Smooth muscle cell of the brain vasculature (primary cell): ENCODE results near the gene KCTD5.
"Not testable (repeated sequence)": the region's sequence is repeated elsewhere in the genome, so short reads cannot be mapped to it uniquely, and the experiment has no call there.

Experiments used
- DNase-seq: peaks from one replicate; pipeline ENCODE4 v3.0.0-alpha.2; 2012; ENCODE audit warnings: low read depth, low spot score

The KCTD5 gene

DNA sequence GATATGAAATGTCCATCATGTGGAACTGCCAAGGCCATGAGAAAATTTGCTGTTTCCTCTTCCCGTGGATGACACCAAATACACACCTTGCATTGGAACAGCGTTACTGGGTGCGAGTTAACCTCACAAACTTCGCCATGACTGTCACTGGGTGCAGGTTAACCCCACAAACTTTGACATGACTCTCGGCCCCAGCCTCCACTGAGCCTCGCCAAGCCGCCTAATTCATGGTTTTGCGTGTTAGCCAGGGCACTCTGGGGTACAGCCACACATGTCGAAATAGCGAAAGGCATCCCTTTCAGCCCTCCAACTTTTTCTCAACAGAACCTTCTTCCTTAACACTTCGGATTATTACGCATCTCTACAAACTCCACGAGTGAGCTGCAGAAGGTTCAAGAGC, 10.6 kb upstream of the KCTD5 start:
- DNase-seq: no peak

DNA sequence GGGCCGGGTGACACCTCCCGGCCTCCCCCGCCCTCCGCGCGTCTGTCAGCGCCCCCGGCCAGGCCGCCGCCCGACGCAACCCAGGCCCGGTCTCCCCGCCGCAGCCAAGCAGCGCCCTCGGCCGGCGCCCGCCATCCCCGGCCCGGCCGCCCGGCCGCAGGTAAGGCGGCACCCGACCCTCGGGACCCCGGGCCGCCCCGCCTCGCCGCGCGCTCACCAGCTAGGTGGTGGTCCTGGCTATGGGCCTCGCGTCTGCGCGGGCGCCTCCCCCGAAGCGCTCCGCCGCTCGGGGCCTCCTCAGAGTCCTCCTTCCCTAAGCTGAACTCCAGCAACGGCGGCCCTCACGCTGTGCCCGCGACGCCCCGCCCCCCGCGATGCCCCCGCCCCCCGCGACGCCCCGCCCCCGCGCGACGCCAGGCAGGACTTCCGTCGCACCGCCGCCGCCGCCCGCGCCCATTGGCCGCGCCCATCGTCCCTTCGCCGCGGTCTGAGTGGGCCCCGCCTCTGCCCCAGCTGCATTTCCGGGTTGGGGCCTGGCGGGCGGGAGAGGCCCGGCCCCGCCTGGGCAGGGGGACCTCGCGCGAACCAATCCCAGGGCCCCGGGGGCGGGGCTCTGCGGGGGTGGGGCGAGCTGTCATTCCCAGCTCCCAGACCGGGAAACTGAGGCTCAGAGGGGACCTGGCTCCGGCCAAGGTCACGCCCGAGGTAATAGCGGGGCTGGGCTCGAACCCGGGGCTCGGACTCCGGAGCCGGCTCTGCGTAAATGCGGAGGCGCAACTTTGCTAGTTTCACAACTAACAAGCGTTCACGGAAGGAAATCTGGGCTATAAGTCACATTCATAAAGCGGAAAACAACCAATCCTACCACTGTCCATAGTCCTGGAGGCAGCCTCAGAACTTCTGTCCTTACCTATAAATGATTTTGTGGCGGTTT, 9.0 kb upstream of the KCTD5 start:
- DNase-seq: peak; percentile 82

DNA sequence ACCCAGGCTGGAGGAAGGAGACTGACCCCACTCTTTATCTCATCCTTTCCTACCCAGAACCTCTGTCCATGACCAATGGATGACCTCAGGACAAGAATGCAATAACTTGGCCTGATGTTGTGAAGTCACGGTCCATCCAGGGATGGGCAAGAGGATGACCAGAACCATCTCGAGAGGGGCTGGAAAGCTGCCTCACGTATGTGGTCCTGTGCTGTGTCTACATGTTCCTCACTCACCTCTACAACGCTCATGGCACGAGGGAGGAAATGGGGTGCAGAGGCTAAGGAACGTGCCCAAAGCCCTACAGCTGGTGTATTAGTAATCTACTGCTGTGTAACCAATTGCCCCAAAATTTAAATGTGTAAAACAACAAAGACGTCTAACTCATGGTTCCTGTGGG, 7.3 kb upstream of the KCTD5 start:
- no peak for DNase-seq

DNA sequence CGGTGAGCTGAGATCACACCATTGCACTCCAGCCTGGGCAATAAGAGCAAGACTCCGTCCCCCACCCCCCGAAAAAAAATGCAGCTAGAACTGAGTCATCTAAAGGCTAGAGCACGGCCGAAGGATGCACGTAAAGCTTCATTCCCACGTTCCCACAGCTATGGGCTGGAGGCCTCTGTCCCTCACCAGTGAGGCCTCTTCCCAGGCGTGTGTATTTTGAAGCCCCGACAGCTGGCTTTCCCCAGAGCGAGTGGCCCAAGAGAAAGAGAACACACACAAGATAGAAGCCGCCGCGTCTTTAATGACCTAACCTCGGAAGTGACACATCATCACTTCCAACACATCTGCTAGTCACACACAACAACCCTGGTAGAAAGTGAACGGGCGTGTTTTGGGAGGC, 6.6 kb upstream of the KCTD5 start:
- DNase-seq: no peak

DNA sequence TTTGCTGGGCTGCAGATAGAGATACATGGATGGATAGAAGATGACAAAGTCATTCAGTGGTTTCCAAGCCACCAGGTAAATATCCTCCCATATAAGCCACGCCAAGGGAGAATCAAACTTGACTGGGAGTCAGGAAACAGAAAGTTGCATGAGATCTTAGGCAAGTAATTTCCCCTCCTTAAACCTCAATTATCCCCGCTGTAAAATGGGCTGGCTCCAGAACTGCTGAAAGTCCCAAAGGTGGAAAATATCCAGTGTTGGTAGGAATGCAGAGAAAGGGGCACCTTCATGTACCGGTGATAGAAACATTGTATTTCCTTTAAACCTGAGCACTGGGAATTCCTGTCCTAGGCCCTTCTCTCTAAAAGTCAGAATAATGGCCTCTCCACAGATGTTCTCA, 5.4 kb upstream of the KCTD5 start:
- DNase-seq: not testable (repeated sequence)

DNA sequence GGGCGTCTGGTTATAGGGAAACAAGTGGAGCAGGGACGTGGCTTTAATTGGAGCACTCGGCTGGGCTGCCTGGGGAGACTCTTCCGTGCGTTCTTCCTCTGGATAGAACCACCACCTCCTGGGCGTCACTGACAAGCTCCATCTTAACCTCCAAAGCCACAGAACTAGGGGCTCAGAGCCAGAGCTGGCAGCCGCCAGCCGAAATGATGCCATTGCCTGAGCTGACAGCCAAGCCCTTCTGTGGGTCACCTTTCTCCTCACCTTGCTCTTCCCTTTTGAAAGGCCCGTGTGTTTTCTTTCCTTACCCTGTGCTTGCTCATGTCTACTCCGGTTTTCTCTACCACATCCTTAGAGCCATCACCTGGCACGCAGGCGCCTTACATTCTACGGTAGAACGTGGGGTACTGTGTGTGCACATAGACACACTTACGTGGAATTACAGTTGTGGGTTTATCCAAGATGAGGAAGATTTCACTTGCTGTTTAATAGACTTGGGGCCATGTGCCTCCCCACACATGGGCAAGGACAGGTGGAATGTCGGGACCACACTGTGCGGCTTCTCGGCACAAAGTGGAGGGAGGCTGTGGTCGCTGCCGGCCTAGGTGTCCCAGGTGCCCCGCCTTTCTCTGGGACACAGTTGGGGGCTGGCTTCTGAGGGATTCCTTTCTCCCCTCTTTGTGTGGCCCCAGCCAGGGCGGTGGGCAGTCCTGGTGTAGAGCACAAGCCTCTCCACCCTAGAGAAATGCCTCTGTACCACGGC, 3.9 kb upstream of the KCTD5 start:
- DNase-seq: not testable (repeated sequence)

DNA sequence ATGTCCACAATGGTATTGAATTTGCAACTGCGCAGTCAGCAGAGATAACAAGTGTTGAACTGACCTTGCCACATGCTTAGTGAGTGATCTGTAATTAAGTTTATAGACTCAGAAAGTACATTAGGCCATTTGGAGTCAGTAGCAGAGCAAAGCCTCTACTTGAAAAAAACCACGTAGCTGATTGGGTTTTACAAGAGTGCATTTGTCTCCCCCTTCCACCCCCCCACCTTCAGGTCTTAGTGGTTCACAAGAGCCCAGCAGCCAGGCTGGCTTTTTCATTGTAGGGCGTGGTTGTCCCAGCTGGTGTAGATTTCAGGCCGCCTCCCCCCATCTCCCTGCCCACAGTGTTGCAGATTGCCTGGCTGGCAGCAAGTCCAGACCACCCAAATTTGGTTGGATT, 2.4 kb upstream of the KCTD5 start:
- not testable (repeated sequence) for DNase-seq

DNA sequence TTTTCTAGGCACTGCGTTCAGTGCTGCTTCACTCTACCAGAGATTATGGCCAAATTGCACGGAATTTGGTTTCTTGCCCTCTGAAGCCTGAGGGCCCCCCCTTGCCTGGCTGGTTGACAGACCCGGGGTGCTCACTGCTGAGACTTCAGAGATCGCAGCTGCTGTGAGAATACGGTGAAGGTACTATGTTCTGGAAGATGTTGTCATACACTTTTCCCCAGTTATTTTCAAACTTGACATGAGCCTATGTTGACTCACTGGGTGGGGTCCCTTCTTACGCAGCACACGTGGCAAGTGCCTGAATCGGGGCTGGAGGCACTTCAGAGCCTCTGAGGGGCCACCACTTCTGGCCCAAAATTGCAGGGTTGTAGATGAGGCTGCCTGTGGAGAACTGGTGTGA, 2.0 kb upstream of the KCTD5 start:
- not testable (repeated sequence) for DNase-seq

DNA sequence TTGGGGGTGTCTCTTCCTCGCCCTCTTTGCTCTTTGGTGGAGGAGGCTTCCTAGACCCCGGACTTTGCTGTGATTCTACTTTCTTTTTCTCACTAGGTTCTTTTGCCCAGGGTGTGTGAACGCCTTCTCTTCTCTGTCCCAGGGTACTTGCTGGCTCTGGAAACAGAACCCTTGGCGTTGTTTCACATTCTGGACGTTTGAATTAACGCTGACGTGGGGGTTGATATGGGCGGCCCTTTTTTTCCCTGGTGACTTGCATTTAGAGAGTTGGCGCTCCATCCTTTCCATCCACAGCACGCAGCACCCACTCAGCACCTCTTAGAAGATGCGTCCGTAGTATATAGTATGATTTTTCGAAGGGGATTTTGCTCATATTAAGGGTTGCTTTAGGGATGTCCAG, 718 bp downstream of the KCTD5 start:
- DNase-seq: not testable (repeated sequence)

DNA sequence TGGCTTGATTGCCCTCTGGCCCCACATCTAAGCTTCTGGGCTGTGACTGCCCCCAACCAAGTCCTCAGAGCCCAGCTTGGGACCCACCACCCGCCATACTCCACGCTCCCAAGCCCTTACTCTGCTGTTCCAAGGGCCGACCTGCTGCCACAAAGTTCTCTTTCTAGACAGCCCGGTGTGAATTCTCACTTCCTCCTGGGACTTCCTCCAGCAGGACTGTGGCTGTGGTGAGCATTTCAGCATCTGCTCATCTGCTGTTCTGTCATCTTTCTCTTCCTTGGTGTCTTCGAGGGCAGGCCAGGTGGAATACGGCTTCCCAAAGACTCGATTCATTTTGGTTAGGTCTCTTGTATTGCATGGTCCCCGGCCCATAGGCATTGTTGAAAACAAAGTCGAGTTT, 3.8 kb downstream of the KCTD5 start:
- not testable (repeated sequence) for DNase-seq

DNA sequence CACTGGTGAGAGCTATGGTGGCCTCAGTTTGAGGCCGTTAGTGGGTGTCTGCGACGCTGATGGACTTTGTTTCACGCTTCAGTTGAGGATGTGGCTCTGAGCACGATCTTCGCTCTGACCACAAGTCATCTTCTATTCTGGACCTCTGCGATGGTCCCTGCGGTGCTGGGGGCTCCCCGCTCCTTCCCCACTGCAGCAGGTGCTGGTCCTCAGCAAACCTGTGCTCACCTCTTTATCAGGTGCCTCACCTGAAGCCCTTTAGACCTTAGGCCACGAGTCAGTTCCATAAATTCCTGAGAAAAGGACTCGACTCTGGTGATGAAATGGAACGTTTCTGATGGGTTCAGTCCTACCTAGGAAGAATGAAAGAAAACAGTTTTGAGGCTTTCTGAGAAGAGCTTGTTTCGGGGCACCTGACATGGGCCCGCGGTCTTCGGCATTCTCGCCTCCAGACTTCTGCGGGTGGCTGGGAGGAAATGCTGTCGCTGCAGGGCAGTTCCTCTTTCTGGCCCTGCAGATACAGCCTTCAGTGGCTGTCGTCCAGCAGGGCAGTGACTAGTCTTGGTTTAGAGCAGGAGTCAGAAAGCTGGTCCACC, 4.7 kb downstream of the KCTD5 start:
- DNase-seq: no peak

DNA sequence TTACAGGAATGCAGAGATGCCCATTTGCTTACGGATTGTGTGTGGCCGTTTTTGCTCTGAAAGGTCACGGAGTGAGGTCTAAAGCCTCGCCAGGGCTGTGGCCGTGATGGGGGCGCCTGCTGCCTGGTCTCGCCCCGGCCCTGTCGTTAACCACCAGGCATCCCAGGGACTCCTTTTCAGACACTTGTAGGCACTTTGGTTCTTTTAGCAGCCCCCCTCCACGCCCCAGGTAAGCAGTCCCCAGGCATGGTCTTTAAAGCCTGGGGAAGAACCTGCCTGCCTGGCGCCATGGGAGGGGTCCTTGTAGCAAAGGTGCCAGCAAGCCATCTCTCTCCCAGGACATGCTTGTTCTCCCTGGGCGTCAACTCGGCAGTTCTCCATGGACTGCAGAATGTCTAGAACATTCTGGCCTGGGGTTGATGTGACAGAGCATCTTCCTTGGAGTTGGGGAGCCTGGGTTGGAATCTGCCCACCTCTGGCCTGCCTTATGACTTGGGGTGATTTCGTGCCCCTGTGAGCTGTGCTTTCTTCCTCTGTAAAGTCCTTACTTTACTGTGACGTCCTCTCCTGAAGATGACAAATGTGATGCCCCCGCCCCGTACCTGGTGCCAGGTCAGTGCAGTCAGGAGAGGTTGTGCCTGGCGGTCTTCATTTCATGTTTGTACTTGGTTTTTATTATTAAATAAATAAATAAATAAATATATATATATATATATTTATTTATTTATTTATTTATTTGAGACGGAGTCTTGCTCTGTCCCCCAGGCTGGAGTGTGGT, 5.4 kb downstream of the KCTD5 start:
- no peak for DNase-seq

DNA sequence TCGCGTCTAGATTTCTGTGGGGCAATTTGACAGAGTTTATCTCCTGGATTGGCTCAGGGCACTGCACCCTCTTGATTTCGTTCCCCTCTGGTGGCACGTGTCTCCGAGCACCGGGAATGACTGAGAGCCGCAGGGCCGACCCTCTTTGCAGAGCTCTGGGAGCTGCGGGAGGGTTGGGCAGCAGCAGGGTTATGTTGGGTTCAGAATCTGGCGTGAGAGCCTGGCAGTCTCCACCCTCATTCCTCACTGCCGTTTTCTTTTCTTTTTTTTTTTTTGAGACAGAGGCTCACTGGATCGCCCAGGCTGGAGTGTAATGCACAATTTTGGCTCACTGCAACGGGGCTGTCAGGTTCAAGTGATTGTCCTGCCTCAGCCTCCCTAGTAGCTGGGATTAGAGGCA, 7.1 kb downstream of the KCTD5 start:
- not testable (repeated sequence) for DNase-seq

DNA sequence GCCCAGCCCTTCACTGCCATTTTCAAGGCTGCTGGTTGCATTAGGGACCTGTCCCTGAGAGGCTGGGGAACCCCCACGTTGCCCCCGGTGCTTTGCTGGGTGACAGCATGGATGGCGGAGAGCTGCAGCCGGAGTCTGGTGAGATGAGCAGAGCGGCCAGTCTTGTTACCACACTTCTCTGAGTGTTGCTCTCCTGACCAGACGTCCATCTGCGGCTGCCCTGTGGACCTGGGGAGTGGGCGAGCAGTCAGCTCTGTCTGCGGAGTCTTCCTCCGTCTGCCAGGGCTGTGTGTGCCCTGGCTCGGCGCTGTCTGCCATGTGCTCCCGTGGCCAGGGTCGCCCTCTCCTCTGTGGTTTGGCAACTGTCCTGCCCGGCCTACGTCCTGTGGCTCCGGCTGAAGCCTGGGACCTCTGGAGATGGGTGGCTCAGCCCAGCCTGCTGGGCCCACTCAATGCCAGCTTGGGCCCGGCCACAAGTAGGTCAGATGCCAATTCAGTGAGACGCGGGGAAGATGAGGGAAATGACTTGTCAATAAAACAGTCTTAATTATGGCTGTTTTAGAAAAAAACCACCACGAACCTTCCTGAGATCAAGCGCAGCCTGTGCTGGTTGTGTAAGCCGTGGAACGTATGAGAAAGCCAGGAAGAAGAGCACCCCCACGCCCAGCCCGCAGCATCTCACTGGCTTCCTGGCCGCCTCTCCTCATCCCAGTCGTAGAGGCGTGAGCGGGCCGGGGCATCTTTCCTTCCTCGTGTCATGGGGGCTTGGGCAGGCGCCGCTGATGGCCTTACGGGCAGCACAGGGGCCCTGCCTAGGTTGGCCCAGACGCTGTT, 7.9 kb downstream of the KCTD5 start:
- no peak for DNase-seq

DNA sequence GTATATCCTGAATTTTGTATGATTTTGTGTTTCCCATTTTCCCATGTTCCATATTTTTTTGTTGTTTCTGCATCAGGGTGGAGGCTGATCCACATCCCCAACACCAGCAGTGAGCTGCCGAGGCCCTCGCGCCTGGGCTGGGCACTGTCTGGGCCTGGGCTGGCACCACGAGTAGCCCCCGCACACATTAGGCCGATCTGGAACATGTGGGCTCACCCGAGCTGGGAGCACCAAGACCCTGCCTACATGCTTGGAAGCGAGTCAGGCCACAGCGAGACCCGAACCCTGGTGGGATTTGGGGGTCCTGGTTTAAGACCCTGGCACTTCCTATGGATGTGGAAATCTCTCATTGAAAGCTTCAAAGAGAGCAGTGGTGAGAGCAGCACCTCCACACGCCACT, 8.5 kb downstream of the KCTD5 start:
- DNase-seq: no peak

DNA sequence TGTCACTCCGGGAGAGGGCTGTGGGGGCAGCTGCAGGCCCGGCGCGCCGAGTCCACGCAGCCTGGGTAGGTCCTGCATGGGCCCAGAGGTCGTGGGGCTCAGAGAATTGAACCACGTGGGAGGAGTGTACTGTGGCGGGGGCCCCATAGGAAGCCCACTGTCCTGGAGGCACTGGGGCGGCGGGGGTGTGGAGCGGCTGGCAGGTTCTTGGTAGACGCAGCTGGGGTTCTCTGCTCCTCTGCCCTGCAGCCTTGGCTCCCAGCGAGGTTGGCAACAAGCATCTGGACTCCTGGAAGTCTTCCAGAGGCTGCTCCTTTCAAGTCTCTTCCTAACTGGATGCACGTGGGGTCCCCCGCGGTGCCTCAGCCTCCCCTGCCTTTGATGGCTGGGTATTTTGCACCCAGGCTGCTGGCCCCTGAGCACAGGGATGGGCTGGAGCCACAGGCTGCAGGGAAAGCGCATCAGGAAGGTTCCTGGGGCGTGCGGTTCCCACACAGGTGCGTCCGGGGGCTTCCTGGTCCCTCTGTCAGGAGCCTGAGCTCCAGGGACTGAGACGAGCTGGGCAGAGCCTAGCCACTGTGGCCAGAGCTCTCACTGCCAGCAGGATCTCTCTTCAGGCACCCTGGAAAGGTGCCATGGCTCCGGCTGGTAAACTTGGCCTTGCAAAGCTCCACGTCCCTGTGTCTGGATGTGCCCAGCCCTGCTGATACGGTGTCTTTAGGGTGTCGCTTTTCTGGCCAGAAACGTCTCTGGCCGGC, 9.3 kb downstream of the KCTD5 start:
- peak; percentile 3 for DNase-seq

DNA sequence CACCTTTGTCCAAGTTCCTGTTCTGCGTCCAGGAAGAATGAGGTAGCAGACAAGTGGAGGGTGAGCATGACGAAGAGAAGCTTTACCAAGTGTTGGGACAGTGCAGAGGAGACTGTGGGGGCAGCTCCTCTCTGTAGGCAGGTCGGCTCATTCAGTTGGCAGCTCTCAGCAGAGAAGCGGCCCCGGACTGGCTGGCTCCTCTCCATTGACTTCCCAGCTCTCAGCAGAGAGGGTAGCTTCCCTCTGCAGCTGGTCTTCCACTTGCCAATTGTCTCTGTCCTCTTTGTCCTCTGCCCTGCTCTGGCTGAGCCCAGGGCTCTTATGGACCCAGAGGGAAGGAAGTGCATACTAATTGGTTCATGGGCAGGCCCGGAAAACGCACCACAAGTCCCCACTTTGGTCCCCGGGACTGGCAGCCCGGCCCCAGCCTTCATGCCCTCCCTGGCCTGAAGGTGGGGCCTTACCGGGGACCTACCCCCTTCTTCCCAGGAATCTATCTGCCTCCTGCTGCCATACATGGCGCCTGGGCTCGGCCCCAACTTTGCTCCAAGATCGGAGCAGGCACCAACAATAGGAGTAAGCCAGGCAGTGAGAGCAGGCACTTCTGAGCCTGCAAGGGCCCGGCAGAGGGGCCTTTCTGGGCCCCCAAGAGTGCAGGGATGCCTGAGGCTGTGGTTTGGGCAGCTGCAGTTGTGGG, 10.1 kb downstream of the KCTD5 start:
- no peak for DNase-seq

DNA sequence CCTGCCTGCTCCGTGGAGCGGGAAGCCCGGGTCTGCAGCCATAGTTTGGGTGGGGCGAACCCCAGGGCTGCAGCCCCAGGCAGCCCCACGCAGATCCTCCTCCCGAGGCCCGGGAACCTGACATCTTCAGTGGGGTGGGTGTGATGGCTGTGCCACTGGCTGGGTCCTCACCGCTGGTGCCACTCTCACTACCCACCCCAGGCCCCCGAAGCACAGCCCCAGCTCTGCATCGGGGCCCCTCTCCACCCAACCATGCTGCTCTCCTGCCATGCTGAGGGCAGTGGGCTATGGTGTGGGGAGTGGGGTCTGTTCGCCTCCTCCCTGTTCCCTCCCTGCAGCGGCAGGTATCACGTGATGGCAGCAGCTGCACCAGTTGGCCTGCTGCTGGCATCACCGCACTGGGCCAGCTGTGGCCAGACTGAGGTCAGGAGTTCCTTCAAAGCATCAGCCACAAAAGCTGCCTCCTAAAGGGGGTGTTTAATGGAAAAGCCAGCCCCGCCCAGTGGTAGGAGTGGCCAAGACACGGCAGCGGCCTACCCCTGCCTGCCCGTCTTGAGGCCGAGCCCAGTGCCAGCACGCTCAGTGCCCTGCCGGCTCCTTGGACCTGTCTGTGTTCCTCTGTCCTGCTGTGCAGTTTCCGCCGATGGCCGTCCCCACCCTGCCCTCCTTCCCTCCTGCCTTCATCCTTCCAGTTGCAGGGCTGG, 10.8 kb downstream of the KCTD5 start:
- DNase-seq: no peak
